GM19099 (cell line): ENCODE results near the gene KRT7.

ENCODE experiments used
- POLR2A ChIP-seq: IDR thresholded peaks from 3 replicates; pipeline ENCODE4 v1.6.1; 2011; ENCODE audit warnings: low read depth; ENCODE audit not compliant: insufficient read length; ENCODE audit errors: extremely low read depth

KRT7 gene

DNA sequence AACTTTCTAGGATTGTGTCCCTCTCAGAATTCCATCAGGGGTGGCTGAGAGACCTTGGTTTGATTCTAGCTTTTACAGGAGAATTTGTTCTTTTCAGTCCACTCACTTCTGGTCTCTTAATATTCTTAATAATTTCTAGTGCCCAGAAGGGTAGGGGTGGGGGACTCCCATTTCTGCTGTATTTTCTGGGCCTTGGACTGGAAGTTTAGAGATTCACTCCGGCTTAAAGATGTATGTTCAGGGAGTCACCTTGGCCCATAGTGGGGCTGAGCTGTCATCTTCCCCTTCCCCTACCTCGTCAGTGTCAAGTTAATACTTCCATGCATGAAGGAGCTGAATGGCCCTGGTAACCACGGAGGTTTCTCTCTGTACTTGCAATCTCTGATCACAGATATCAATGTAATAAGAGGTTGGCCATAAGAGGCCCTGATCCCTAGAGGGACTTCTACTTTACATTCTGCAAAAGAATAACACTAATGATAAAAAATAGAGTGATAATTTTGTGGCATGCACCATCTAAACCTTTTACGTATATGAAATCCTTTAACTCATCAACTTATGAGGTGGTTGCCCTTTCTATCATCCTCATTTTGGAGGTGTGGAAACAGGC is 51.6 kb downstream of the KRT7 start:
- TF ChIP-seq POLR2A: no peak

- TF ChIP-seq POLR2A: no peak
Observed at GRCh38 chr12:52285172-52285745, 52.2 kb downstream of the KRT7 start.

GRCh38 chr12:52285851-52286530 is 52.9 kb downstream of the KRT7 start:
- TF ChIP-seq POLR2A: no peak

DNA sequence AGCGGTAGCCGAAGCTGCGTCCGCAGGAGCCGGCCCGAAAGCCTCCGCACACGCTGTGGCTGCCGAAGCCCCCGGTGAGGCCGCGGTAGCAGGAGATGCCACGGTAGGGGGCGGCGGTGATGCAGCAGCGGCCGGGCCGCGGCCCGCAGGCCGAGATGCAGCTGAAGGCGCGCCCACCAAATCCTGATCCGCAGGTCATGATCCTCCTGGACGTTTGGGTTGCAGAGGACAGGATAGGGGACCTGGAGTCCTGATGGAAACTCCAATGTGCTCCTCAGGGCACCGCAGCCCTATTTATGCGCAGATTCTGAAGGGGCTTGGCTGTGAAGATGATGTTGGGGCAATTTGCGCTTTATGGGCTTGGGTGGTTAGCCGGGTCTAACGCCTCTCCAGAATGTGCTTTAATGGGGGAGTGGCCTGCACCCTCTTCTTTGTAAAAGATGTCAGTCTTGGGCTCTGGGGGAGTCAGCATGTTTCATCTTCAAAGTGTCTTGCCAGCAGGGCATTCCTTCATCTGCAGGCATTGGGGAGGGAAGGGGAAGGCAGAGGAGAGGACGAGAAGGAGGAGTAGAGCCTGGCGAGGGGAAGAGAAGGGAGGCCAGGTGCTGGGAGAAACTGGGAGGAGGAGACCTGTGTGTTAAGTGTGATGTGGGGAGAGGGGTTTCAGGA is 58.4 kb downstream of the KRT7 start, which contains the start of gene KRT81:
KRT81 (minus strand) TSS at position 268 of the 669 bp plus-strand sequence; CDS start at position 199, 69 bp downstream.
- no peak for TF ChIP-seq POLR2A

GRCh38 chr12:52293926-52294325 is 60.9 kb downstream of the KRT7 start:
- no peak for TF ChIP-seq POLR2A

GRCh38 chr12:52294803-52295202 is 61.8 kb downstream of the KRT7 start:
- no peak for TF ChIP-seq POLR2A

- no peak for TF ChIP-seq POLR2A
Observed at GRCh38 chr12:52295663-52296062, 62.6 kb downstream of the KRT7 start.

- TF ChIP-seq POLR2A: no peak
Observed at GRCh38 chr12:52296572-52297215, 63.7 kb downstream of the KRT7 start.
